GM12878 (cell line): ENCODE results near the gene DCC. TPM values are rescaled to one million over a fixed set of nuclear protein-coding genes. Genes with fewer than 3 reads are reported as not detected.

Experiments
- ATAC-seq: fragments of 200-7000 bp; cut with Tn5 transposase; 3 replicates; pipeline ENCODE4 v1.9.1; 2020; ENCODE audit warnings: mild to moderate bottlenecking, moderate library complexity
- BruUV-seq: library from RNA; stranded (reverse); fragments of 400-500 nt; replicated peaks from 2 replicates; lab custom pipeline; 2021; lab: Mats Ljungman, UMichigan
- CTCF ChIA-PET: fragments of 300-600 bp; sonication (Branson Sonifier 250); formaldehyde crosslinking; extraction: SDS; loops from one replicate; lab custom pipeline; 2021; ENCODE audit warnings: inconsistent platforms; lab: Yijun Ruan, JAX
- POLR2A ChIA-PET: fragments of 350-600 bp; formaldehyde crosslinking; extraction: SDS; loops from one replicate; lab custom pipeline; 2021; ENCODE audit warnings: inconsistent platforms; lab: Charles Lee
- RAD21 ChIA-PET: fragments of 300-600 bp; sonication (Branson Sonifier 250); formaldehyde crosslinking; loops from one replicate; lab custom pipeline; 2023; ENCODE audit warnings: antibody characterized with exemption; ENCODE audit not compliant: unreplicated experiment; lab: Charles Lee
- SMC1A ChIA-PET: fragments of 300-600 bp; sonication (Branson Sonifier 250); formaldehyde crosslinking; loops from one replicate; lab custom pipeline; 2023; ENCODE audit not compliant: unreplicated experiment, uncharacterized antibody; lab: Charles Lee
- DNase-seq: peaks from one replicate; pipeline ENCODE4 v3.0.0-alpha.2; 2011; ENCODE audit warnings: low read depth, low spot score
- FAIRE-seq: peaks from 3 replicates; lab custom pipeline; 2011; peaks lifted over from hg19 to GRCh38; lab: Jason Lieb, UNC
- H2AFZ ChIP-seq: 2 replicates; pipeline ENCODE4 v1.6.0; 2011; ENCODE audit warnings: low read depth, low read length, control low read depth; ENCODE audit not compliant: control insufficient read depth
- H3K27ac ChIP-seq: 2 replicates; pipeline ENCODE4 v1.5.1; 2011; ENCODE audit warnings: control low read depth; ENCODE audit not compliant: control insufficient read depth, insufficient read depth
- H3K27me3 ChIP-seq, 2 experiments: replicated peaks in 1 of 2; 2 replicates each; pipeline versions ENCODE4 v1.6.0 to v1.6.1; 2011; ENCODE audit warnings: low read length in 1 of 2; ENCODE audit not compliant: control insufficient read depth in 2 of 2, insufficient read depth in 2 of 2
- H3K36me3 ChIP-seq, 2 experiments: 2 replicates each; pipeline ENCODE4 v1.5.1; 2011; ENCODE audit warnings: low read length in 1 of 2; ENCODE audit not compliant: control insufficient read depth in 2 of 2, insufficient read depth in 2 of 2
- H3K4me1 ChIP-seq: 2 replicates; pipeline ENCODE4 v1.6.1; 2011; ENCODE audit warnings: mild to moderate bottlenecking, low read length, moderate library complexity, mixed read lengths; ENCODE audit not compliant: control insufficient read depth, insufficient read depth
- H3K4me2 ChIP-seq: 2 replicates; pipeline ENCODE4 v1.6.0; 2011; ENCODE audit warnings: control low read depth; ENCODE audit not compliant: control insufficient read depth, insufficient read depth
- H3K4me3 ChIP-seq: fragments of 200-600 bp; sonication (generic); 2 replicates; pipeline ENCODE4 v1.5.1; 2016
- H3K79me2 ChIP-seq: 2 replicates; pipeline ENCODE4 v1.6.0; 2011; ENCODE audit warnings: low read length; ENCODE audit not compliant: control insufficient read depth, insufficient read depth
- H3K9ac ChIP-seq: 2 replicates; pipeline ENCODE4 v1.8.0; 2011; ENCODE audit warnings: low read length, control low read depth, mixed read lengths; ENCODE audit not compliant: control insufficient read depth, insufficient read depth
- H3K9me3 ChIP-seq: replicated peaks from 3 replicates; pipeline ENCODE4 v1.5.1; 2011; ENCODE audit warnings: mild to moderate bottlenecking, low read length; ENCODE audit not compliant: control insufficient read depth, insufficient read depth
- H4K20me1 ChIP-seq: 2 replicates; pipeline ENCODE4 v1.6.0; 2011; ENCODE audit not compliant: control insufficient read depth, insufficient read depth
- CREB1 ChIP-seq: IDR thresholded peaks from 2 replicates; pipeline ENCODE4 v1.6.1; 2012; ENCODE audit warnings: low read depth, mild to moderate bottlenecking, inconsistent platforms
- EED ChIP-seq: sonication (generic); IDR thresholded peaks from 2 replicates; pipeline ENCODE4 v1.6.1; 2016; ENCODE audit warnings: antibody characterized with exemption, low read depth
- ETV6 ChIP-seq, 2 experiments: fragments of 450-650 bp in 1 of 2; IDR thresholded peaks in 1 of 2; conservative IDR thresholded peaks in 1 of 2; 2 replicates each; pipeline ENCODE4 v1.6.1; 2014; ENCODE audit warnings: antibody characterized with exemption in 1 of 2, borderline replicate concordance in 1 of 2, low read depth in 1 of 2, mild to moderate bottlenecking in 1 of 2, moderate library complexity in 1 of 2
- FOXM1 ChIP-seq: IDR thresholded peaks from 2 replicates; pipeline ENCODE4 v1.6.1; 2012; ENCODE audit warnings: low read depth, mild to moderate bottlenecking, inconsistent platforms, low read length, moderate library complexity
- JUND ChIP-seq: IDR thresholded peaks from 2 replicates; pipeline ENCODE4 v1.6.1; 2012; ENCODE audit warnings: low read depth, mild to moderate bottlenecking, low read length, improper control_type of control experiment, moderate library complexity
- NBN ChIP-seq: fragments of 450-650 bp; IDR thresholded peaks from 2 replicates; pipeline ENCODE4 v1.6.1; 2016
- PML ChIP-seq: IDR thresholded peaks from 2 replicates; pipeline ENCODE4 v1.6.1; 2012; ENCODE audit warnings: low read length, inconsistent platforms
- RCOR1 ChIP-seq: conservative IDR thresholded peaks from 2 replicates; pipeline ENCODE4 v1.6.1; 2012; ENCODE audit warnings: low read depth, low read length, improper control_type of control experiment
- SREBF2 ChIP-seq: IDR thresholded peaks from 2 replicates; pipeline ENCODE4 v1.6.1; 2012; ENCODE audit warnings: mild to moderate bottlenecking, low read length
- ZNF384 ChIP-seq: IDR thresholded peaks from 2 replicates; pipeline ENCODE4 v1.6.1; 2012; ENCODE audit warnings: low read depth, mild to moderate bottlenecking, low read length, improper control_type of control experiment, borderline replicate concordance
- WGBS: methylation state at CpG from one replicate; pipeline ENCODE4 v1.1.6; 2016; ENCODE audit warnings: low lambda C conversion rate; ENCODE audit not compliant: insufficient replicate concordance, insufficient coverage; ENCODE audit errors: missing lambda C conversion rate; 5-methylcytosine and 5-hydroxymethylcytosine counted together
- in situ Hi-C: fragments of 300-500 bp; cut with MboI; formaldehyde crosslinking; loops from 9 replicates; pipeline ENCODE4 v1.14.3; 2018; ENCODE audit warnings: mixed read lengths
- intact Hi-C: fragments of 100-400 bp; cut with micrococcal nuclease; formaldehyde crosslinking; loops from one replicate; pipeline ENCODE4 v1.14.2; 2022; ENCODE audit not compliant: unreplicated experiment
- polyA plus RNA-seq, 11 experiments: library from polyadenylated mRNA; depleted of rRNA in 4 of 11; unstranded in 6 of 11; stranded (reverse) in 5 of 11; fragments of >200 nt; fragmentation: Nextera tagmentation in 4 of 11; fragmentation: Illumina TruSeq in 1 of 11; extraction: Ambion mirVana in 4 of 11; extraction: Trizol in 1 of 11; gene quantifications; 1 replicate in 1 of 11; 2 replicates in 10 of 11; pipeline versions ENCODE4 v1.2.1 to v1.2.3, GENCODE V29; 2011 to 2016; ENCODE audit warnings: inconsistent platforms in 2 of 11, missing spikeins in 2 of 11, low read depth in 1 of 11
- total RNA-seq, 4 experiments: library from RNA; depleted of rRNA in 3 of 4; stranded (reverse); fragments of >200 nt in 3 of 4; fragmentation: Illumina TruSeq in 1 of 4; extraction: Trizol in 1 of 4; gene quantifications; 2 replicates each; pipeline versions ENCODE4 v1.2.1 to v1.2.3, GENCODE V29; 2013 to 2021
- TF ChIP-seq, protein P1 (sequence below): fragments of 450-650 bp; IDR thresholded peaks from 2 replicates; pipeline ENCODE4 v1.6.1; 2017; ENCODE audit warnings: mild to moderate bottlenecking, low read depth, inconsistent platforms; ENCODE audit not compliant: poor library complexity, severe bottlenecking
- TF ChIP-seq, protein P2 (sequence below): fragments of 450-650 bp; IDR thresholded peaks from 2 replicates; pipeline ENCODE4 v1.6.1; 2018; ENCODE audit warnings: mild to moderate bottlenecking, low read depth, moderate library complexity; ENCODE audit not compliant: partially characterized antibody

DCC gene
- total and polyA plus RNA-seq, 10 of the 15 experiments (the other 5 are each of a cell fraction or from before 2014, with no cell fraction given): 0.01 TPM; not detected in 9

DNA sequence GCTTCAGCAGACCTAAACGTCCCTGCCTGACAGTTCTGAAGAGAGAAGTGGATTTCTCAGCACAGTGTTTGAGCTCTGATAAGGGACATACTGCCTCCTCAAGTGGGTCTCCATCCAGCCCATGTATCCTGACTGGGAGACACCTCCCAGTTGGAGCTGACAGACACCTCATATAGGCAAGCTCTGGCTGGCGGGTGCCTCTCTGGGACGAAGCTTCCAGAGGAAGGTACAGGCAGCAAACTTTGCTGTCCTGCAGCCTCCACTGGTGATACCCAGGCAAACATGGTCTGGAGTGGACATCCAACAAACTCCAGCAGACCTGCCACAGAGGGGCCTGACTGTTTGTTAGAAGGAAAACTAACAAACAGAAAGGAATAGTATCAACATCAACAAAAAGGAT, 1156.0 kb downstream of the DCC start:
- no TSS peak for BruUV-seq
- WGBS: 4% methylated on average over 3 of the region's 3 CpGs
- Histone ChIP-seq H3K36me3 (no peaks in the 10 kb centered on the region), H3K27me3 (no peaks in the 10 kb centered on the region), H4K20me1 (no peaks in the 10 kb centered on the region), H3K9me3 (no peaks in the 10 kb centered on the region), H3K9ac (no peak overlapping the region), H2AFZ (no peak overlapping the region), H3K79me2 (no peaks in the 10 kb centered on the region), H3K27ac (no peak overlapping the region), H3K4me1 (no peaks in the 10 kb centered on the region), H3K4me2 (no peak overlapping the region), H3K4me3 (no peak overlapping the region)
- TF ChIP-seq CREB1 (no peak), RCOR1 (no peak), NBN (no peak), JUND (no peak), ZNF384 (no peak), PML (no peak), EED (no peak), SREBF2 (no peak), FOXM1 (no peak), ETV6 (conservative IDR thresholded peaks at IDR 0.05 in 1 of 2, IDR thresholded peaks at IDR 0.05 in 1 of 2; ENCODE audit: borderline replicate concordance in 1 of 2, low read depth in 1 of 2) (no peak)
- TF ChIP-seq, protein P1, sequence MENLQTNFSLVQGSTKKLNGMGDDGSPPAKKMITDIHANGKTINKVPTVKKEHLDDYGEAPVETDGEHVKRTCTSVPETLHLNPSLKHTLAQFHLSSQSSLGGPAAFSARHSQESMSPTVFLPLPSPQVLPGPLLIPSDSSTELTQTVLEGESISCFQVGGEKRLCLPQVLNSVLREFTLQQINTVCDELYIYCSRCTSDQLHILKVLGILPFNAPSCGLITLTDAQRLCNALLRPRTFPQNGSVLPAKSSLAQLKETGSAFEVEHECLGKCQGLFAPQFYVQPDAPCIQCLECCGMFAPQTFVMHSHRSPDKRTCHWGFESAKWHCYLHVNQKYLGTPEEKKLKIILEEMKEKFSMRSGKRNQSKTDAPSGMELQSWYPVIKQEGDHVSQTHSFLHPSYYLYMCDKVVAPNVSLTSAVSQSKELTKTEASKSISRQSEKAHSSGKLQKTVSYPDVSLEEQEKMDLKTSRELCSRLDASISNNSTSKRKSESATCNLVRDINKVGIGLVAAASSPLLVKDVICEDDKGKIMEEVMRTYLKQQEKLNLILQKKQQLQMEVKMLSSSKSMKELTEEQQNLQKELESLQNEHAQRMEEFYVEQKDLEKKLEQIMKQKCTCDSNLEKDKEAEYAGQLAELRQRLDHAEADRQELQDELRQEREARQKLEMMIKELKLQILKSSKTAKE: no peak
- TF ChIP-seq, protein P2, sequence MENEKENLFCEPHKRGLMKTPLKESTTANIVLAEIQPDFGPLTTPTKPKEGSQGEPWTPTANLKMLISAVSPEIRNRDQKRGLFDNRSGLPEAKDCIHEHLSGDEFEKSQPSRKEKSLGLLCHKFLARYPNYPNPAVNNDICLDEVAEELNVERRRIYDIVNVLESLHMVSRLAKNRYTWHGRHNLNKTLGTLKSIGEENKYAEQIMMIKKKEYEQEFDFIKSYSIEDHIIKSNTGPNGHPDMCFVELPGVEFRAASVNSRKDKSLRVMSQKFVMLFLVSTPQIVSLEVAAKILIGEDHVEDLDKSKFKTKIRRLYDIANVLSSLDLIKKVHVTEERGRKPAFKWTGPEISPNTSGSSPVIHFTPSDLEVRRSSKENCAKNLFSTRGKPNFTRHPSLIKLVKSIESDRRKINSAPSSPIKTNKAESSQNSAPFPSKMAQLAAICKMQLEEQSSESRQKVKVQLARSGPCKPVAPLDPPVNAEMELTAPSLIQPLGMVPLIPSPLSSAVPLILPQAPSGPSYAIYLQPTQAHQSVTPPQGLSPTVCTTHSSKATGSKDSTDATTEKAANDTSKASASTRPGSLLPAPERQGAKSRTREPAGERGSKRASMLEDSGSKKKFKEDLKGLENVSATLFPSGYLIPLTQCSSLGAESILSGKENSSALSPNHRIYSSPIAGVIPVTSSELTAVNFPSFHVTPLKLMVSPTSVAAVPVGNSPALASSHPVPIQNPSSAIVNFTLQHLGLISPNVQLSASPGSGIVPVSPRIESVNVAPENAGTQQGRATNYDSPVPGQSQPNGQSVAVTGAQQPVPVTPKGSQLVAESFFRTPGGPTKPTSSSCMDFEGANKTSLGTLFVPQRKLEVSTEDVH: no peak
- ChIA-PET SMC1A (interaction anchor here (0.7 kb wide), 1 partner anchor 31 kb away, joined by 3 read pairs; no protein-coding TSS in a partner anchor), POLR2A (no interaction called here), CTCF (no interaction called here), RAD21 (no interaction called here)
- ATAC-seq (no peak), FAIRE-seq (no peak), DNase-seq (no peak)
- in situ Hi-C loops: no loop called here
- intact Hi-C loops: no loop called here
